Caki2 (cell line): ENCODE measurements around the gene F3. TPM values are rescaled to one million over a fixed set of nuclear protein-coding genes. Genes with fewer than 3 reads are reported as not detected.

ENCODE experiments used
- DNase-seq: peaks from one replicate; pipeline ENCODE4 v3.0.0-alpha.2; 2015; ENCODE audit warnings: low read depth
- in situ Hi-C: cut with HindIII; loops from 2 replicates; pipeline ENCODE4 v1.10.0; 2016; ENCODE audit warnings: low sequenced_read_pairs, low pct_unique_long_range_greater_than_20kb, mixed read lengths
- total RNA-seq: library from RNA; depleted of rRNA; stranded (reverse); fragments of >200 nt; shearing (Covaris generic); gene quantifications from 2 replicates; pipeline ENCODE4 v1.2.3, GENCODE V29; 2014; ENCODE audit warnings: low replicate concordance; rRNA removed

F3 gene
- total RNA-seq, 1 experiment from 2014 or later: 3.4 TPM

DNA sequence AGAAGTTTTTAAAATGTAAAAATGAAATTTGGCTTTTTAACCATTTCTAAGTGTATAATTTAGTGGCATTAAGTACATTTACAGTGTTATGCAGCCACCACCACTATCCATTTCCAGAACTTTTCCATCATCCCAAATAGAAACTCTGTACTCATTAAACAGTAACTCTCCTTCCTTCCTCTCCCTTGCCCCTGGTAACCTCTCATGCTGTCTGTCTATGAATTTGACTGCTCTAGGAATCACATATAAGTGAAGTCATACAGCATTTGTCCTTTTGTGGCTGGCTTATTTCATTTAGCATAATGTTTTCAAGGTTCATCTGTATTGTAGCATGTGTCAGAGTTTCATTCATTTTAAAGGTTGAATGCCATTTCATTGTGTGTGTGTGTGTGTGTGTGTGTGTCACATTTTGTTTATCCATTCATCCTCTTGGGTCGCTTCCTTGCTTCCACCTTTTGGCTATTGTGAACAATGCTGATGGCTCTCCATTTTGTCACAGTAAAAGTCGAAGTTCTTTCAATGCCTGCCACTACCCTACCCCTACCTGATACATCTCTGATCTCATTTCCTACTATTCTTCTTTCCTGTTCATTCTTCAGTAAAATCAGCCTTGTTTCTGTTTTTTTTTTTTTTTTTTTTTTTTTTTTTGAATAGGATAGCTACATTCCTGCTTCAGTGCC, 45.3 kb downstream of the F3 start:
- in situ Hi-C loops: no loop called here
- DNase-seq: no peak

DNA sequence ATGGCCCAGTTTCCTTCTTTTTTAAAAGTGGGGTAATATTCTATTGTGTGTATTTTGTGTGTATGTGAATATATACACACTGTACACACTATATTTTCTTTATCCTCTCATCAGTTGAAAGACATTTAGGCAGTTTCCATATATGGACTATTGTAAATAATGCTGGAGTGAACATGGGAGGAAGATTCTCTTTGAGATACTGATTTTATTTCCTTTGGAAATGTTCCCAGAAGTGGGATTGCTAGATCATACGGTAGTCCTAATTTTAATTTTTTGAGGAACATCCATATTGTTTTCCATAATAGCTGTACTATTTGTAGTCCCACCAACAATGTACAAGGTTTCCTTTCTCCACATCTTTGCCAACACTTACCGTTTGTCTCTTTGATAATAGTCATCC, 51.0 kb downstream of the F3 start:
- in situ Hi-C loops: no loop called here
- DNase-seq: no peak

DNA sequence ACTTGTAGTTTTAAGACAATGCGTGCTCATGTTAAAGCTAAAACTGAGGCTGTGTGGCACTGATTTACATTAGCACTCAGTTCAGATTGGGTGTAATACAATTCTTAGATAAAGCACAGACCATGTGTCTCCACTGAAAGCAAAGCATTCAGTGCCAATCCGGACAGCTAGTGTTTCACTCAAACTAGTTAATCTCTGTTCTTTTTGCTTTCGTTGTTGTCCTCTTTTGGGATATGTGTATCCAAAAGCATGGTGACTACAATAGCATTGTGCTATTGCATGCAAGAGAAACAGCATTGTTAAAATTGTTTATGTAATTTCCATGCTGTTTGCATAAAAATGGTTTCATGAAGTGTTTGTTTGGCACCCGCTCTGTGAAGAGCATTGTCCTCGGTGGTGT, 54.6 kb downstream of the F3 start:
- in situ Hi-C loops: no loop called here
- DNase-seq: no peak

DNA sequence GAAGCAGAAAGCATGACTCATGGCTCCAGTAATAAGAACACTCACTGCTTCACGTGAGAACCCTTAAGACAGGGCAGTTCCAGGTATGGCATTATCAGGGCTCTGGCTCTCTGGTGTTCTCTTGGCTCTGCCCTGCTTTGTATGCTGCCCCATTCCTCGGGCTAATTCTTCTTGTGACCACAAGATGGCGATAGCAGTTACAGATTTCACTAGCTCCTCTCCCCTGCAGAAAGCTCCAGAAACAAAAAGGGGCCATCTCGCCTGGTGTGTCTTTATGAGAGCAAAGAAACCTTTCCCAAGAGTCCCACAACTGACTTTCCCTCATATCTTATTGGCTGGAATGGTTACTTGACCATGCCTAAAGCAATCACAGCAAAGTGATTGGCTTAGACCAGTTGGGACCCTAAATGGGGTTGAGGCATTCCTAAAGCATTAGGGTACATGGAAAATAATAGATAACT, 60.1 kb downstream of the F3 start:
- in situ Hi-C loops: no loop called here
- DNase-seq: peak; percentile 48

DNA sequence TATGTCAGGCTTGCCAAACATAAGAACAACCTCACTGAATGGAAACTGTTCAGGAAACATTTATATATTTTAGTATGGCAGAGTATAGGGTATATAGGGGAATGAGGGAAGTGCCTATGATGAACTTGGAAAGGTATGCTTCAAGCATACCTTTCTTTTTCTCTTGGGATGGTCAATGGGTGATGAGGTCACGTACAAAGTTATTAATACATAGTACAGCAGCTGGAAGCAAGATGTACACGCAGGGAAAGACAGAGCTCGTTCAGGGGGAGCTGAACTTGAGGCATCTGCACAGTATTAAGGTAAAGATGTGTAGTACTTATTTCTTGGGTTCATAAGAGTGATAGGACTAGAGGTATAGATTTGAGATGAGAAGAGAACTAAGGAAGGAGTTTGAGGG, 61.9 kb downstream of the F3 start:
- no peak for DNase-seq
- in situ Hi-C loops: no loop called here

Other genes with a start within 250 kb of the F3 start
- gene ABCD3, start 123.4 kb downstream of the F3 start, total RNA-seq: 7.1 and 17.1 TPM in 2 replicates